SK-N-SH (cell line): ENCODE results near the gene SF3A1. TPM values are rescaled to one million over a fixed set of nuclear protein-coding genes. Genes with fewer than 3 reads are reported as not detected.

Source experiments
- CTCF ChIA-PET: fragments of 300-600, 350-600 bp; formaldehyde crosslinking; extraction: SDS; loops from one replicate; lab custom pipeline; 2021; lab: Yijun Ruan, JAX
- POLR2A ChIA-PET: fragments of 350-600 bp; sonication (Branson Sonifier 250); formaldehyde crosslinking; extraction: SDS; loops from one replicate; lab custom pipeline; 2020; ENCODE audit warnings: antibody characterized with exemption, inconsistent platforms; lab: Yijun Ruan, JAX
- DNase-seq: peaks from one replicate; pipeline ENCODE4 v3.0.0; 2012
- H2AFZ ChIP-seq: fragments of 200-600 bp; sonication (generic); 2 replicates; pipeline ENCODE4 v1.8.1; 2016; ENCODE audit warnings: antibody characterized with exemption, mild to moderate bottlenecking, low read depth
- H3F3A ChIP-seq: fragments of 200-600 bp; sonication (generic); replicated peaks from 2 replicates; pipeline ENCODE3; 2016; ENCODE audit warnings: antibody characterized with exemption, mild to moderate bottlenecking; ENCODE audit not compliant: insufficient read depth
- H3K27ac ChIP-seq, 2 experiments: fragments of 200-500 bp in 1 of 2; fragments of 200-600 bp in 1 of 2; sonication (Bioruptor generic) in 1 of 2; sonication (generic), shearing (Covaris generic) in 1 of 2; 2 replicates each; pipeline versions ENCODE4 v1.5.1 to v1.6.1; 2014 to 2016; ENCODE audit warnings: low read depth in 2 of 2, inconsistent platforms in 1 of 2, low read length in 1 of 2, mild to moderate bottlenecking in 1 of 2, mixed read lengths in 1 of 2
- H3K27me3 ChIP-seq: fragments of 200-600 bp; sonication (generic), shearing (Covaris generic); 2 replicates; pipeline ENCODE4 v1.6.1; 2016; ENCODE audit warnings: mixed run types; ENCODE audit not compliant: insufficient read depth
- H3K36me3 ChIP-seq, 2 experiments: fragments of 200-500 bp in 1 of 2; fragments of 200-600 bp in 1 of 2; sonication (Bioruptor generic) in 1 of 2; sonication (generic) in 1 of 2; replicated peaks in 1 of 2; 2 replicates each; pipeline versions ENCODE3 to v1.5.1; 2014 to 2016; ENCODE audit warnings: low read length in 1 of 2, mild to moderate bottlenecking in 1 of 2; ENCODE audit not compliant: insufficient read depth in 2 of 2, control insufficient read depth in 1 of 2
- H3K4me1 ChIP-seq, 2 experiments: fragments of 200-500 bp in 1 of 2; fragments of 200-600 bp in 1 of 2; sonication (Bioruptor generic) in 1 of 2; sonication (generic), shearing (Covaris generic) in 1 of 2; 2 replicates each; pipeline versions ENCODE4 v1.5.1 to v1.6.1; 2014 to 2016; ENCODE audit warnings: low read depth in 1 of 2, low read length in 1 of 2, mixed run types in 1 of 2; ENCODE audit not compliant: insufficient read depth in 2 of 2, control insufficient read depth in 1 of 2
- H3K4me2 ChIP-seq: fragments of 200-600 bp; sonication (generic), shearing (Covaris generic); 2 replicates; pipeline ENCODE4 v1.6.1; 2017; ENCODE audit warnings: mixed run types
- H3K4me3 ChIP-seq, 2 experiments: fragments of 200-500 bp in 1 of 2; fragments of 200-600 bp in 1 of 2; sonication (Bioruptor generic) in 1 of 2; sonication (generic), shearing (Covaris generic) in 1 of 2; 2 replicates each; pipeline versions ENCODE4 v1.5.1 to v1.8.1; 2014 to 2016; ENCODE audit warnings: low read depth in 2 of 2, inconsistent platforms in 1 of 2, low read length in 1 of 2, mild to moderate bottlenecking in 1 of 2, mixed read lengths in 1 of 2, moderate library complexity in 1 of 2
- H3K79me2 ChIP-seq: fragments of 200-600 bp; sonication (generic); 2 replicates; pipeline ENCODE4 v1.8.1; 2017; ENCODE audit warnings: mild to moderate bottlenecking; ENCODE audit not compliant: insufficient read depth
- H3K9ac ChIP-seq: fragments of 200-600 bp; sonication (generic); 2 replicates; pipeline ENCODE4 v1.6.1; 2017; ENCODE audit warnings: mixed run types
- H3K9me2 ChIP-seq: fragments of 200-600 bp; sonication (generic); 2 replicates; pipeline ENCODE4 v1.6.1; 2017; ENCODE audit warnings: mixed run types
- H3K9me3 ChIP-seq: fragments of 200-600 bp; sonication (generic); 2 replicates; pipeline ENCODE4 v1.6.1; 2017; ENCODE audit warnings: mixed run types, mild to moderate bottlenecking, moderate library complexity
- H4K20me1 ChIP-seq: fragments of 200-600 bp; sonication (generic); 2 replicates; pipeline ENCODE4 v1.6.1; 2017; ENCODE audit warnings: mild to moderate bottlenecking, mixed run types; ENCODE audit not compliant: insufficient read depth
- EP300 ChIP-seq, 2 experiments: IDR thresholded peaks; 2 replicates each; pipeline versions ENCODE4 v1.4.0 to v1.6.1; 2012; ENCODE audit warnings: borderline replicate concordance in 1 of 2, low read depth in 1 of 2, low read length in 1 of 2
- EZH2phosphoT487 ChIP-seq: fragments of 200-600 bp; sonication (generic); IDR thresholded peaks from 2 replicates; pipeline ENCODE4 v1.6.1; 2017; ENCODE audit warnings: low read depth, mixed run types, mild to moderate bottlenecking, antibody characterized with exemption, moderate library complexity, borderline replicate concordance
- FOSL2 ChIP-seq: IDR thresholded peaks from 2 replicates; pipeline ENCODE4 v1.4.0; 2012; ENCODE audit warnings: low read depth, mild to moderate bottlenecking, moderate library complexity, borderline replicate concordance
- FOXM1 ChIP-seq: IDR thresholded peaks from 2 replicates; pipeline ENCODE4 v1.4.0; 2012; ENCODE audit warnings: low read depth, mild to moderate bottlenecking
- GABPA ChIP-seq: IDR thresholded peaks from 2 replicates; pipeline ENCODE4 v1.4.0; 2012; ENCODE audit warnings: low read depth, mild to moderate bottlenecking
- JUND ChIP-seq: IDR thresholded peaks from 2 replicates; pipeline ENCODE4 v1.4.0; 2012
- MEF2A ChIP-seq: IDR thresholded peaks from 2 replicates; pipeline ENCODE4 v1.4.0; 2012; ENCODE audit warnings: low read depth, borderline replicate concordance
- NRF1 ChIP-seq: IDR thresholded peaks from 2 replicates; pipeline ENCODE4 v1.6.1; 2012; ENCODE audit warnings: low read depth, mild to moderate bottlenecking, low read length
- RCOR1 ChIP-seq: fragments of 150-350 bp; IDR thresholded peaks from 2 replicates; pipeline ENCODE4 v1.6.1; 2017; ENCODE audit warnings: antibody characterized with exemption, low read length
- RXRA ChIP-seq: IDR thresholded peaks from 2 replicates; pipeline ENCODE4 v1.4.0; 2012; ENCODE audit warnings: low read depth, mild to moderate bottlenecking, borderline replicate concordance
- TCF12 ChIP-seq: IDR thresholded peaks from 2 replicates; pipeline ENCODE4 v1.4.0; 2012
- YY1 ChIP-seq: IDR thresholded peaks from 2 replicates; pipeline ENCODE4 v1.4.0; 2012; ENCODE audit warnings: low read depth, mild to moderate bottlenecking
- WGBS: methylation state at CpG from one replicate; pipeline ENCODE4 v1.1.6; 2017; ENCODE audit warnings: low lambda C conversion rate; 5-methylcytosine and 5-hydroxymethylcytosine counted together
- polyA plus RNA-seq, 3 experiments: library from polyadenylated mRNA; depleted of rRNA; stranded (reverse); fragments of >200 nt; gene quantifications; 2 replicates each; pipeline ENCODE4 v1.2.3, GENCODE V29; 2012
- TF ChIP-seq, protein P1 (sequence below): IDR thresholded peaks from 2 replicates; pipeline ENCODE4; 2012

The SF3A1 gene
- polyA plus RNA-seq, 1 of the 3 experiments (the other 2 are of a cell fraction) = 75.2 TPM

DNA sequence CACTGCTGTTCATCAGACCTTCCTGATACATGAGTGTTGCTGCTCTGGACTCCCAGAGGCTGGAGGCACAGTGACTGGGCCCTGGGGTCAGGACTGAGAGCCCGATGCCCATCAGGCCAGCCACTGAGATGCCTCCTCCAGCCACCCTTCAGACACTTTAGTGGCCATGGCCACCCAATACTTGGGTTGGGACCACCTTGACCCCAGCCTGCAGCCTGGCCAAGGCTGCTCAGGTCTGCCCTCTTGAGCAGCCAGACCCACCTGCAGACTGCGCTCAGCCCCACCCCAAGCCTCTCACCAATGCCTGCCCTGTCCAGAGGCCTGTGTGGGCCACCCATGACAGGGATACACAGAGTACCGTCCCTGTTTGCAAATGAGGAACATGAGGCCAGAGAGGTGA is 26.4 kb upstream of the SF3A1 start:
- TF ChIP-seq JUND = no peak
- no peak for TF ChIP-seq YY1
- TF ChIP-seq FOXM1 = no peak
- no peak for TF ChIP-seq EP300 (IDR thresholded peaks at IDR 0.05; ENCODE audit: borderline replicate concordance in 1 of 2, low read depth in 1 of 2, low read length in 1 of 2)
- no peak for TF ChIP-seq EZH2phosphoT487
- TF ChIP-seq GABPA = no peak
- no peak for TF ChIP-seq RCOR1
- no peak for TF ChIP-seq TCF12
- no peak for TF ChIP-seq RXRA
- TF ChIP-seq, all 33 proteins: peak for 0
- H3K79me2 ChIP-seq = peaks cover 14% of the 10 kb centered on the region
- no peak overlapping the region for H3K4me2 ChIP-seq
- H4K20me1 ChIP-seq = no peaks in the 10 kb centered on the region
- 80% methylated on average over 1 of the region's 3 CpGs for WGBS
- H3K9me2 ChIP-seq = no peaks in the 10 kb centered on the region
- peaks cover 0 to 41% of the 10 kb centered on the region in 2 experiments for H3K36me3 ChIP-seq
- no peaks in the 10 kb centered on the region for H3F3A ChIP-seq
- H3K9ac ChIP-seq = no peak overlapping the region
- no peak overlapping the region for H3K27ac ChIP-seq
- no peak overlapping the region for H3K4me3 ChIP-seq
- H3K9me3 ChIP-seq = no peaks in the 10 kb centered on the region
- H3K4me1 ChIP-seq = peaks cover 4 to 12% of the 10 kb centered on the region in 2 experiments; a peak in 3 of 4 replicates
- H2AFZ ChIP-seq = no peak overlapping the region
- CTCF ChIA-PET = interaction anchor here (0.6 to 1.4 kb wide), 4 partner anchors 10 to 133 kb away, joined by 3 to 6 read pairs (median 4); no protein-coding TSS in a partner anchor
- H3K27me3 ChIP-seq = no peaks in the 10 kb centered on the region
- DNase-seq = no peak
- POLR2A ChIA-PET = interaction anchor here (0.6 kb wide), 1 partner anchor 42 kb away, joined by 3 read pairs; the partner anchor contains the start of gene MTFP1

DNA sequence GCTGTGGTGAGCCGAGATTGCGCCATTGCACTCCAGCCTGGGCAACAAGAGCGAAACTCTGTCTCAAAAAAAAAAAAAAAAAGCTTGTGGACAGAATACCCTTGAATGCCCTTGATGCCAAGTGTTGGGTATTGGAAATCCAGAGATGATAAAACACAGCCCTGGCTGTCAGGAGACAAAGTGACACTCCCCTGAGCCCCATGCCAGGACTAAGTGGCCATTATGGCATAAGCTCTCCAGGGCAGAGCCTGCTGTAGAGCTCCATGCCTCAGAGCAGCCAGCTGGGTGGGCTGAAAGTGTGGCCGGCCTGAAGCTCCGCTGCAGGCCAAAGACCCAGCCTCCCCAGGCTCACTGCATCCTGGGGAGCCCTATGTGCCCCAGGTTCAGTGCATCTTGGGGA is 25.6 kb upstream of the SF3A1 start:
- TF ChIP-seq FOXM1 = no peak
- no peak for TF ChIP-seq MEF2A
- no peak for TF ChIP-seq FOSL2
- TF ChIP-seq, protein P1, sequence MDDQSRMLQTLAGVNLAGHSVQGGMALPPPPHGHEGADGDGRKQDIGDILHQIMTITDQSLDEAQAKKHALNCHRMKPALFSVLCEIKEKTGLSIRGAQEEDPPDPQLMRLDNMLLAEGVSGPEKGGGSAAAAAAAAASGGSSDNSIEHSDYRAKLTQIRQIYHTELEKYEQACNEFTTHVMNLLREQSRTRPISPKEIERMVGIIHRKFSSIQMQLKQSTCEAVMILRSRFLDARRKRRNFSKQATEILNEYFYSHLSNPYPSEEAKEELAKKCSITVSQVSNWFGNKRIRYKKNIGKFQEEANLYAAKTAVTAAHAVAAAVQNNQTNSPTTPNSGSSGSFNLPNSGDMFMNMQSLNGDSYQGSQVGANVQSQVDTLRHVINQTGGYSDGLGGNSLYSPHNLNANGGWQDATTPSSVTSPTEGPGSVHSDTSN = no peak
- no peak for TF ChIP-seq NRF1
- ChIA-PET CTCF (interaction anchor here (0.8 to 2.0 kb wide), 4 partner anchors 19 to 132 kb away, joined by 3 to 8 read pairs (median 5); no protein-coding TSS in a partner anchor), POLR2A (interaction anchor here (0.6 to 2.7 kb wide), 2 partner anchors 10 to 43 kb away, joined by 3 to 12 read pairs; partner anchors contain the start of gene MTFP1)
- H3K9ac ChIP-seq = no peak overlapping the region
- no peak for DNase-seq
- no peaks in the 10 kb centered on the region for H4K20me1 ChIP-seq
- no peak overlapping the region for H3K27ac ChIP-seq
- no peak overlapping the region for H2AFZ ChIP-seq
- H3K79me2 ChIP-seq = peaks cover 14% of the 10 kb centered on the region
- H3K9me2 ChIP-seq = no peaks in the 10 kb centered on the region
- H3K27me3 ChIP-seq = no peaks in the 10 kb centered on the region
- H3K4me1 ChIP-seq = peaks cover 4 to 10% of the 10 kb centered on the region in 2 experiments; a peak in 3 of 4 replicates
- no peak overlapping the region for H3K4me3 ChIP-seq
- H3K9me3 ChIP-seq = no peaks in the 10 kb centered on the region
- H3K4me2 ChIP-seq = no peak overlapping the region
- WGBS = 97% methylated on average over 3 of the region's 5 CpGs
- H3F3A ChIP-seq = no peaks in the 10 kb centered on the region
- peaks cover 0 to 41% of the 10 kb centered on the region in 2 experiments for H3K36me3 ChIP-seq
